HG03135 (cell line): ENCODE data around the gene CFAP99.
A peak's percentile ranks its signal among the peaks of the same experiment; 100 is the strongest.

ENCODE experiments used
- ATAC-seq: cut with Tn5 transposase; IDR thresholded peaks from one replicate; pipeline ENCODE4 v1.9.1; 2021; ENCODE audit warnings: mild to moderate bottlenecking, moderate library complexity; ENCODE audit not compliant: unreplicated experiment

Gene CFAP99

GRCh38 chr4:2445130-2445529 lies 26.4 kb downstream of the CFAP99 start:
- no peak for ATAC-seq

DNA sequence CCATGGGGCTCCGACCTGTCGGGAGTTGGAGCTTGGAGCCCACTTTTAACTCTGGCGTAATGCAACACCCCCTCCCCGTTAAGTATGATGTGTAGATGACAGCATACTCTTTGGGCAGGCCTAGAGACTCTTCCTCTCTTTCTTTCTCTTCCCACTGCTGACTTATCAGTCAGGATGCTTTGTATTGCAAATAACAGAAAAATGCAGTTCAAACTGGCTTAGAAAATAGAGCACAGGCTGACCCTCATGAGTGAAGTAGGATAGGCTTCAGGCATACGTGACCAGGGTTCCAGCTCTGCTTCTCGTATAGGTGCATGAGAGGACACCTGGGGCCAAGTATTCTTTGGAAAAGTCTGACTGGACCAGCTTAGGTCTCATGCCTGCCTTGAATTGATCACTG lies 26.8 kb downstream of the CFAP99 start:
- ATAC-seq: no peak

DNA sequence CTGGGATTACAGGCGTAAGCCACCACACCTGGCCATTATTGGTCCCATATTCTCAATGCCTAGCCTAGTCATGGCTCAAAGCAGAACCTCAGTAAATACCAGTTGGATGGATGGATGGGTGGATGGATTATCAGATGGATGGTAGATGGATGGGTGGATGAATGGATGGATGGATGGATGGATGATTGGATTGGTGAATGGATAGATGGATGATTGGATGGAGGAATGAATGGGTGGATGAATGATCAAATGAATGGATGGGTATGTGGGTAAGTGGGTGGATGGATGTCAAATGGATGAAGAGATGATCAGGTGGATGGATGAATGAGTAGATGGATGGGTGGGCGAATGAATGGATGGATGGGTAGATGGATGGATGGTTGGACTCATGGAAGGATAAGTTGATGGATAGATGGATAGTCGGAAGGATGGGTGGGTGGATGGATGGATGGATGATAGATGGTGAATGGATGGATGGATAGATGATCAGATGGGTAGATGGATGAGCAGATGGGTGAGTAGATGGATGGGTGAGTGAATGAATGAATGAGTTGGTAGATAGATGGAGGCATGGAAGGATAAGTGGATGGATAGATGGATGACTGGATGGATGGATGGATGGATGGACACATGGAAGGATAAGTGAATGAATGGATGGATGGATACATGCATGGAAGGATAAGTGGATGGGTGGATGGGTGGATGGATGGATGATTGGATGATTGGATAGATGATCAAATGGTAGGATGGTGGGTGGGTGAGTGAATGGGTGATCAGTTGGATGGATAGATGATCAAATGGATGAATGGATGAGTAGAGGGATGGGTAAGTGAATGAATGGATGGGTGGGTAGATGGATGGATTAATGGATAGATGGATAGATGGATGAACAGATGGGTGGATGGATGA lies 28.2 kb downstream of the CFAP99 start:
- no peak for ATAC-seq

GRCh38 chr4:2448589-2448988 lies 29.8 kb downstream of the CFAP99 start:
- no peak for ATAC-seq

DNA sequence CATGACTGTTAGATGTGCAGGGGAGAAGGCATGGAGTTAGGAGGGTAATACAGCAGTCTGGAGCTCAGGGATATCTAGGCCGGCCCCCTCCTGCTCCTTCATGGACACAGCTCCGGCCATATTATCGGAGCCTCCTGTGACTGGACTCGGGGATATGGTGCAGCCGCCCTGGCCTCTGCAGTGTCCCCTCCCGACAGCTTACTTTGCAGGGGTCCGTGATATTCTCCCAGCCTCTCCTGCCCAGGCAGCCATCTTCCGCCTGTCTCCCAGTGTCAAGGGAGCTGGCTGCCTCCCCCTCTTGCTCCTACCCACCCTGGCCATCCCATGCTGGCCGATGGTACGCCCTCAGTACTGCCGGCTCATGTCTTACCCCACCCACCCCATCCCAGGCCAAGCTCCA lies 30.3 kb downstream of the CFAP99 start:
- ATAC-seq: no peak

DNA sequence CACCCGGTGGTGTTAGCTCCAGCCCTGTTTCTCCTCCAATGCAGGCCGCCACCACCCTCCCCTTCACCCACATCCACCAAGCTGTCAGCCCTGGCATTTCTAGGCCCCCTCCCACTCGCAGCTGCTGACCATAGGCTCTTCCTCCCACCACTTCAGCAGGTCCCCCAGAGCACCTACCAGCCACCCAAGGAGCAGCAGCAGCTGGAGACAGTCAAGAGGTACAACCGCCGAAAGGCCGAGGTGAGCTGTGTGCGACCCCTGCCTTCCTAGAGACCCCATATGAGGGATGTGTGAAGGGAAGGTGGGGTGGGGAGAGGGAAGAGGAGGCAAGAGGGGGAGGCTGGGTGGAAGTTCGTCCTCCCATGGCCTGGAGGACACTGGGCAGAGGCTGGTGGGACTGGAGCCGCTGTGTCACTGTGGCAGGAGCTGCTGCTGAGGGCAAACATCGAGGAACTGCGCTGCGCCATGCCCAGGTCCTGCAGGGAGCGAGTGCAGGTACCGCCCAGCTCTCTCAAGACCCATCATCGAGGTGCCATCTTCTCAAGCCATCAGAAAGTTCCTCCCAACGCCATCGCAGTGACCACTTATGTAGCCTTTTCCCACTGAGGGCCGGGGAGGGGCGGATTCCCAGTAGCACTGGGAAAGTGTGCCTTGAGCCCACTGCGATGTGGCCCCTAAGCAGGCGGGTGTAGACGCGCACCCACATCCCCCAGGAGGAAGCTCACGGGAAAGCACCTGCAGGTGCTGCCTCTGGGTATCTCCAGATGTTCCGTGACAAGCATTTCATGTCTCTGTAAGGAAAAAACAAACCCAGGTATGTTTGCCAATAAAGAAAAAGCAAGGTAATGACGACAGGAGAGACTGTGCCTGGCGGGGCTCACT lies 31.0 kb downstream of the CFAP99 start:
- ATAC-seq: no peak

- ATAC-seq: no peak
These were observed 31.8 kb downstream of the CFAP99 start for GRCh38 chr4:2450394-2451035.

DNA sequence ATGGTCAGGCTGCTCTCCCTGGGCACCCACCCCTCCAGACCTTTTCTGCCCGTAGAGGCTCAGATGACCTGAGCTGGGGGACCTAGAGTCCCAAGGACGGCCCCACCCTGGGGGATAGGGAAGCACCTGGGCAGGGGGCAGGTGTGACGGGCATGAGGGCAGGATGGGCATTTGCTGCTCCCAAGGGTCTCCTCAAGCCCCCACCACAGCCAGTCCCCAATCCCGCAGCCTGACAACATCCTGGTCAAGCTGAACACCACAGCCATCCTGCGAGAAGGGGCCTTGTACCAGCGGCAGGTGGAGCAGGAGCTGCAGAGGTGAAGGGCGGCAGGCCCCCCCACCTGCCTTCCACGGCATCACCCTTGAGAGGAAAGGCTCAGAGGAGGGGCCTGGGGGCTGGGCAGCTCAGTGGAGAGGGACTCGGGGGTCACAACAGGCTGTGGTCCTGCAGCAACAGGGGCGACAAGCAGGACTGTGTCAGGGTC lies 32.3 kb downstream of the CFAP99 start:
- ATAC-seq: no peak

GRCh38 chr4:2451821-2452785 lies 33.3 kb downstream of the CFAP99 start:
- ATAC-seq: no peak

- ATAC-seq: no peak
These were observed 38.9 kb downstream of the CFAP99 start for GRCh38 chr4:2457481-2458295.

DNA sequence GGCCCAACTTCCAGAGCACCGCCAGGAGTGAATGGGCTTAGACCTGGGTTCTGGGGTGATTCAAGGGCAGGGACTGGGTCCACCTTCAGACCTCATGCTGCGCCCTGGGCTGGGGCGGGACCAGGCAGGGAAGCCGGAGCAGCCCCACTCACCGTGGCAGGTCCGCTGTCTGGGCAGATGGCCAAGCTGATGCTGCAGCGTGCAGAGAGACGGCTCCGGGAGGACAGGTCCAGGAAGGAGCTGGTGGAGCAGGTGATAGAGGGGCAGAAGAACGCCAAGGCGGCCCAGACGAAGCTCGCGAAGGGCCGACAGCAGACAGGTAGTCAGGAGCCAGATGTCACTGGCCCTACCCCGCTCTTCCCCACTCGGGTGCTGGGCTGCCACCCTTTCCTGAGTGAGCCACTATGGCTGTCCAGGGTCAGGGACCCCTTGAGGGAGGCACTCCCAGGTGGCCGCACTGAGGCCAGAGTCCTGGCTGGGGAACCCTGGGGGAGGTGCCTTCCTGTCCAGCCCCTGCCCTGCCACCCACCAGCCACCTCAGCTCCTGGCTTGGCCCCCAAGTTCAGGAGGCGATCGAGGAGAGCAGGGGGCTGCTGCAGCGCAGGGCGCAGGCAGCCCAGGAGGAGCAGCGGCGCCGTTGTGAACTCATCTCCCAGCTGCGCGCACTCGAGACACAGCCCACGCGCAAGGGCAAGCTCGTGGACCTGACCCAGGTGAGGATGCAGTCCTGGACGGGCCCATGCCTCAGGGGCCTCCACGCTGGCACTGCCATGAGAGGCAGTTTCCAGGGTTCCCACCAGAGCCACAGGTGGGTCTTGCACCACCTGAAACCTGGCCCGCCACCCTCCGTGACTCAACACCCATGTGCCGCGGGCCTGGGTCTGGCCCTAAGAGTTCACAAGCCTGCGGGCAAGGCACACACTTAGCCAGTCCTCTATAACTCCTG lies 40.1 kb downstream of the CFAP99 start:
- no peak for ATAC-seq

GRCh38 chr4:2459589-2460349 lies 41.0 kb downstream of the CFAP99 start:
- no peak for ATAC-seq

DNA sequence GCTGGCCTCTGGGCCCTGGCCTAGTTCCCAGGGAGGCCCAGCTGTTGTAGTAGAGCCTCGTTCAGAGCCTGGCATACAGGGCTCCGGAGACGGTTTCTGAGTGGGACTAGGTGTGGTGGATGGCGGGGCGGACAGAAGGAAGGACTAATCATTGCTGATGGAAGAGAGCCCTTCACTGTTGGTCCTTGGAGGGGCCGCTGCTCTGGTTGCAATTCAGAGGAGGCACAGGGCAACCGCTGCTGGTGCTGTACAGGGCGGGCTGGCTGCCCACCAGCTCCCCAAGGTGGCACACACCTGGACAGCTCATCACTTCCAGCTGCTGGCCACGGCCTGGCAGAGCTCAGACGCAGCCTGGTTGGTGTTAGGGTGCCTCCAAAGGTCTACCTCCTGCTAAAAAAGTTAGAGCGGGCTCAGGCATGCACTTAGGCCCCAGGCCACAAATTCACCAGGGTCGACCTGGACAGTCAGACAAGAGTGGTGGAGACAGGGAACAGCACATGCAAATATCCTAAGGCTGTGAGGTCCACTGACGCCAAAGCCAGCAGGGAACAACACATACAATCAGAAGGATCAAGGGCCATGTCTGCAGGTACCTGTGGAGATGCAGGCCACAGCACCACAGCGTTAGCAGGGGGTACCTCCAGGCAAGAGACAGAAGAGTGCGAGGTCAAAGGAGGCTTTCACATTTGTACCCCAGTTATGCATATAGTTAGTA lies 42.6 kb downstream of the CFAP99 start:
- no peak for ATAC-seq

- ATAC-seq: peak; percentile 69
These were observed 43.6 kb downstream of the CFAP99 start for GRCh38 chr4:2462218-2462991.

DNA sequence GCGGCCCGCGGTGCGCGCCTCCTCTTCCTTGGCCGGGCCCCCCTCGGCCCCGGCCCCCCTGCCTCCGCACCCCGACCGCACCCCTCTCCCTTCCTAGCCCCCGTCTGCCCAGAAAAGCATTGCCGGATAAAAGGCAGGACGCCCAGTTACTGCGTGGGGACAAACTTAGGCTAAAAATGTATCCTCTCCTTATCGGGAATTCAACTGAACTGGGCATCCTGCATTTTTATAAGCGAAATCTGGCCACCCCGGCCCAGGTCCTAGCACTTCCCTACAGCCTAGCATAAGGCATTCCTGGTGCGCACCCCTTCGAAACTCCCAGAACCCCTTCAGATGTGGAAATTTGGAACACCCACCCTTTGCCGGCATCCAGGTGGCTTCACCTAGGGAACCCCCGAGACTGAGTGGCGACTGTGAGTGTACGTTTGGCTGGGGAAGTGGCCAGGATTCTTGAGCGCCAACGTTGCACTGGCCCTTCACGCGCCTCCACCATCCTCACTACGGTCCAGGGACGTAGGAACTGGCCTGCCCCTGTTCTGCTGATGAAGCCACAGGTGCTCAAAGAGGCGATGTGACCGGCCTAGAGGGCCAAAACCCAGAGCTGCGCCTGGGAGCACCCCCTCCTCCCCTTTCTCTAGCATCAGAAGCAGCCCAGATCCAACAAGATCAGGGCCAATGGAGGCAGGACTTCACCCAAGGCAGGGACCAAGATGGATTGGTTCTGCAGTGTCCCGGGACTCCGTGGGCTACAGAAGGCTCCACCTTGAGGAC lies 44.4 kb downstream of the CFAP99 start:
- ATAC-seq: no peak
